ENCODE measurements around the gene TMEM183A. TPM values are rescaled to one million over a fixed set of nuclear protein-coding genes. Genes with fewer than 3 reads are reported as not detected.

Gene TMEM183A, protein sequence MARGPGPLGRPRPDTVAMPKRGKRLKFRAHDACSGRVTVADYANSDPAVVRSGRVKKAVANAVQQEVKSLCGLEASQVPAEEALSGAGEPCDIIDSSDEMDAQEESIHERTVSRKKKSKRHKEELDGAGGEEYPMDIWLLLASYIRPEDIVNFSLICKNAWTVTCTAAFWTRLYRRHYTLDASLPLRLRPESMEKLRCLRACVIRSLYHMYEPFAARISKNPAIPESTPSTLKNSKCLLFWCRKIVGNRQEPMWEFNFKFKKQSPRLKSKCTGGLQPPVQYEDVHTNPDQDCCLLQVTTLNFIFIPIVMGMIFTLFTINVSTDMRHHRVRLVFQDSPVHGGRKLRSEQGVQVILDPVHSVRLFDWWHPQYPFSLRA
- total RNA-seq (100 to 1,000 TPM in 2 of 5 donors, 10 to 100 TPM in 3; 33.3 to 177 (median 77.2) TPM), polyA plus RNA-seq (10 to 100 TPM; 36.0 to 60.5 (median 52.1) TPM)
- long read RNA-seq, donor 1, transcript TMEM183A-201 (8 exons, 3,019 nt) = major isoform, 9 of 27 reads
- long read RNA-seq, donor 1, partial matches to known transcripts = 18 of 27 reads
- long read RNA-seq, donor 1, other reads (novel, unspliced or antisense) = 0 of 27 reads
- long read RNA-seq, donor 2, transcript TMEM183A-201 (8 exons, 3,019 nt) = major isoform, 14 of 30 reads
- long read RNA-seq, donor 2, partial matches to known transcripts = 10 of 30 reads
- long read RNA-seq, donor 2, other reads (novel, unspliced or antisense) = 5 of 30 reads
- long read RNA-seq, donor 3, transcript TMEM183A-201 (8 exons, 3,019 nt) = major isoform, 9 of 9 reads
- long read RNA-seq, donor 3, partial matches to known transcripts = 0 of 9 reads
- long read RNA-seq, donor 3, other reads (novel, unspliced or antisense) = 0 of 9 reads
- long read RNA-seq, donor 4 = 0 reads
- long read RNA-seq, donor 5, transcript TMEM183A-201 (8 exons, 3,019 nt) = major isoform, 8 of 31 reads
- long read RNA-seq, donor 5, partial matches to known transcripts = 19 of 31 reads
- long read RNA-seq, donor 5, other reads (novel, unspliced or antisense) = 0 of 31 reads
- long read RNA-seq, donor 6 = 0 reads
- long read RNA-seq, donor 7, transcript TMEM183A-201 (8 exons, 3,019 nt) = major isoform, 14 of 43 reads
- long read RNA-seq, donor 7, partial matches to known transcripts = 28 of 43 reads
- long read RNA-seq, donor 7, other reads (novel, unspliced or antisense) = 0 of 43 reads
- long read RNA-seq, donor 8, transcript TMEM183A-201 (8 exons, 3,019 nt) = major isoform, 6 of 14 reads
- long read RNA-seq, donor 8, partial matches to known transcripts = 8 of 14 reads
- long read RNA-seq, donor 8, other reads (novel, unspliced or antisense) = 0 of 14 reads
- long read RNA-seq, donor 9, transcript TMEM183A-201 (8 exons, 3,019 nt) = major isoform, 11 of 19 reads
- long read RNA-seq, donor 9, partial matches to known transcripts = 8 of 19 reads
- long read RNA-seq, donor 9, other reads (novel, unspliced or antisense) = 0 of 19 reads
- long read RNA-seq, donor 10, partial matches to known transcripts = 0 of 4 reads
- long read RNA-seq, donor 10, other reads (novel, unspliced or antisense) = 0 of 4 reads

DNA sequence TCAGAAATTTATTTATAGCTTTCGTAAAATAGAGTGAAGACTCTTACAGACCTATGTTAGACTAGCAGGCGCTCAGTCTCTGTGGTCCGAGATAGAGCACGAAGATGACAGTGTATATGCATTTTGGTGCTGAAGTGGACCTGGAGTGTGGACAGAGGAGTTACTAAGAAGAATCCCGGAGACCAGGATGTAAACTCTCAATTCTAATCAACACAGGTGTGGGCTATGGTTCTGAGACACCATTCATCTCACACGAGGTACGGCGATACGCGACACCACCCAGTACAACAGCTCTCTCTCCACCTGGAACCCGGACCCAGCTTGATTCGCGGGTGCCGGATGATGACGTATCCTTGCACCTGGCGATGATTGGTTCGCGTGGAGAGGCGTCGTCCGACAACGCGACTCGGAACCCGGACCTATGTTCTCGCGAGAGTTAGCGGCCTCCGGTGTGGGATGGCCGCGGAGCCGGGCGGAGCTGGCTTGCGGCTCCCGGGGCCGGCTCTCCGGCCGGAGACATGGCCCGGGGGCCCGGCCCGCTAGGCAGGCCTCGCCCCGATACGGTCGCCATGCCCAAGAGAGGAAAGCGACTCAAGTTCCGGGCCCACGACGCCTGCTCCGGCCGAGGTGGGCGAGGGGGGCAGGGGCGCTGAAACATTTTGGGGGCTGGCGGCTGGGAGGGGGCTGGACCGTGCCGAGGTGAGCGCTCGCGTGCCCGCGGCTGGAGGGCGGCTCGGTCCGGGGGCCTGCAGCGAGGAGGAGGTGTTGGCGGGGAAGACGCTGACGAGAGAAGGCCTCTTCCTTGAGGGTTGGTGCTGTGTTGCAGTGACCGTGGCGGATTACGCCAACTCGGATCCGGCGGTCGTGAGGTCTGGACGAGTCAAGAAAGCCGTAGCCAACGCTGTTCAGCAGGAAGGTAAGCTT is at the start of gene TMEM183A:
Gene TMEM183A, plus strand, starts transcription at position 427 of the 924 bp plus-strand sequence. Its CDS starts 92 bp downstream, at position 519.
- Histone ChIP-seq H3K4me1 (peaks cover 10 to 42% (median 30%) of the 10 kb centered on the region in 4 donors), H3K27me3 (no peaks in the 10 kb centered on the region), H3K27ac (peak within 1 kb of the TSS; percentile 91 to 97 (median 93)), H3K36me3 (peaks cover 18 to 38% (median 36%) of the 10 kb centered on the region in 4 donors), H3K9me3 (no peaks in the 10 kb centered on the region), H3K4me3 (peak within 1 kb of the TSS; percentile 79 to 97 (median 91))
- WGBS, 5 donors = 0 to 1% (median 0%) methylated on average over 47 to 78 of the region's 78 CpGs
- TF ChIP-seq POLR2A (IDR thresholded peaks at IDR 0.05) = peak in 2 of 4 donors; percentile 53 to 73
- TF ChIP-seq POLR2AphosphoS5 (IDR thresholded peaks at IDR 0.05) = peak; percentile 86 to 98 (median 97)
- TF ChIP-seq EP300 (IDR thresholded peaks at IDR 0.05) = no peak
- DNase-seq = peak; percentile 97 to 99
- intact Hi-C loops (cut with DNase I; ENCODE audit: low total_unique reads) = no loop called here

DNA sequence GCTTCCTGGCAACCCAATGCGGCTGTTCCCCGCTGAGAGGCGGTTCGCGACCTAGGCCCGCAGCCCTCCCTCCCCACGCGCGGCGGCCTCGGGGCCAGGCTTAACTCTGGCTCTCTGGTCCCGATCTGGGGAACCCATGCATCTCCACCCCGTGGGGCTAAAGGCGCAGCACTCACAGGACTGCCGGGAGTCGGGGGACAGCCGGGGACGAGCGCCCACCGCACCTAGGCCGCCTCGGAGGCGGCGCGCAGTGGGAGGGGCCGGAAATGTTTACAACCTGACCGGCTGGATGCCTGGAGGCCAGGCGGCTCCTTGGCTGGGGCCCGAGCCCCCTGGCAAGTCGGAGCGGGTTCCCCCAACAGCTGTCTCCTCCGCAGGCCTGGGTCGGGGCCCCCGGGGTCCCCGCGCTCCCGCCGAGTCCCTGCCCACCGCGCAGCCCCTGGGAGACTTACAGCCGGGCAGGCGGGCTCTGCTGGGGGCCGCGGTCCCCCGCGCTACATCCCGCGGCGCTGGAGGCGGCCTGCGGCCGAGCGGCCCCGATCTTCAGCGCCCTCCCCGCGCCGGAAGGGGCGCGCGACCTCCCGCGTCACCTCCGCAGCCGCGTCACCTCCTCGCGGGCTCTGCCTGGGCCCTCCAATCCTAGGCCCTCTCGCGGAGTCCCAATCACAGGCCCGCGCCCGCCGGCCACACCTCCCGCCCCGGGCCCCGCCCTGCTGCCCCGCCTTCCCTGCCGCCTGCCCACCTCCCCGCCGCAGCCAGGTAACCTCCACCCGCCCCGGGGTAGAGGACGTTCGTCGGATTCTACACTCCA is 49.2 kb upstream of the TMEM183A start, which contains the start of gene ADIPOR1:
Gene ADIPOR1, minus strand, starts transcription at position 580 of the 811 bp plus-strand sequence. CDS start 7,242 bp downstream, outside the sequence.
- Histone ChIP-seq H3K27ac (peak within 1 kb of the TSS; percentile 95 to 98 (median 97)), H3K4me3 (peak within 1 kb of the TSS; percentile 84 to 99 (median 89)), H3K27me3 (no peaks in the 10 kb centered on the region), H3K4me1 (peaks cover 41 to 61% (median 53%) of the 10 kb centered on the region in 4 donors), H3K9me3 (no peaks in the 10 kb centered on the region), H3K36me3 (peaks cover 12 to 30% (median 18%) of the 10 kb centered on the region in 4 donors)
- peak; percentile 95 to 97 for DNase-seq
- WGBS, 5 donors = 0 to 1% (median 0%) methylated on average over 27 to 86 of the region's 86 CpGs
- TF ChIP-seq, protein P1, sequence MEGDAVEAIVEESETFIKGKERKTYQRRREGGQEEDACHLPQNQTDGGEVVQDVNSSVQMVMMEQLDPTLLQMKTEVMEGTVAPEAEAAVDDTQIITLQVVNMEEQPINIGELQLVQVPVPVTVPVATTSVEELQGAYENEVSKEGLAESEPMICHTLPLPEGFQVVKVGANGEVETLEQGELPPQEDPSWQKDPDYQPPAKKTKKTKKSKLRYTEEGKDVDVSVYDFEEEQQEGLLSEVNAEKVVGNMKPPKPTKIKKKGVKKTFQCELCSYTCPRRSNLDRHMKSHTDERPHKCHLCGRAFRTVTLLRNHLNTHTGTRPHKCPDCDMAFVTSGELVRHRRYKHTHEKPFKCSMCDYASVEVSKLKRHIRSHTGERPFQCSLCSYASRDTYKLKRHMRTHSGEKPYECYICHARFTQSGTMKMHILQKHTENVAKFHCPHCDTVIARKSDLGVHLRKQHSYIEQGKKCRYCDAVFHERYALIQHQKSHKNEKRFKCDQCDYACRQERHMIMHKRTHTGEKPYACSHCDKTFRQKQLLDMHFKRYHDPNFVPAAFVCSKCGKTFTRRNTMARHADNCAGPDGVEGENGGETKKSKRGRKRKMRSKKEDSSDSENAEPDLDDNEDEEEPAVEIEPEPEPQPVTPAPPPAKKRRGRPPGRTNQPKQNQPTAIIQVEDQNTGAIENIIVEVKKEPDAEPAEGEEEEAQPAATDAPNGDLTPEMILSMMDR (IDR thresholded peaks at IDR 0.05) = peak in 3 of 7 experiments; percentile 9 to 36 (median 19)
- TF ChIP-seq POLR2A (IDR thresholded peaks at IDR 0.05) (no peak), POLR2AphosphoS5 (IDR thresholded peaks at IDR 0.05) (peak; percentile 84 to 93 (median 91)), EP300 (IDR thresholded peaks at IDR 0.05) (no peak)
- intact Hi-C loops (cut with DNase I; ENCODE audit: low total_unique reads) = no loop called here

DNA sequence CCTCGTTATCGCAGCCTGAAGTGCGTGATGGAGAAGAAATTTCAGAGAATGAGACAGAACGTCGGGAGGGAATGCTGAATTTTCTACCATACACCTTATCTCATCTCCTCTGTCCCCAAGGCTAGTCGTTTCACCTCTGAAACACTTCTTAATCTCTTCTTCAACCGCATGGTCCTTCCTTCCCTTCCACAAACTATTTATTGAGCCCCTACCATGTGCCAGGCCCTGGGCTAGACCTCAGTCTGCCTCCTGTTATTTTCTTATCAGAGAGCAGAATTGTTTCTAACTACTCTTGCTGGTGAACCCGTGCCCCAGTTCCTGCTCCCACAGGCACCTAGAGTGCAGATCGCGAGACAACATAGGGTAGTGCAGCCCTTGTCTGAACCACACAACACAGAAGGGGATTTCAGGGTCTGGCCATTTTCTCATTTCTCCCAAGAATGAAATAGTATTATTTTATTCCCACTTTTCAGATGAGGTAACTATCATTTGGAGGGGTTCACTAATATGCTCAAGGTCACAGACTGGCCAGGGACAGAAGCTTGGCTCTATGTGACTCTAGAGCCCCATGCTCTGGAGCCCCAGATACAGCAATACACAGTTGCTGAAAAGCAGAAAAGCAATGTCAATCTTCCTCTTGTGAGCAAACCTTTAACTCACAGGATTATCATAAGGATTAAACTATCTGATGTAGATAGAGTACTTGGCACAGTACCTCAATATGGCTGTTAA is 48.5 kb upstream of the TMEM183A start:
- H3K36me3 ChIP-seq = peaks cover 12 to 37% (median 25%) of the 10 kb centered on the region in 4 donors
- 2 to 4% (median 3%) methylated on average over 10 of the region's 10 CpGs for WGBS, 5 donors
- DNase-seq = peak in 1 of 2 donors; percentile 49
- no peaks in the 10 kb centered on the region for H3K27me3 ChIP-seq
- no peaks in the 10 kb centered on the region for H3K9me3 ChIP-seq
- TF ChIP-seq, protein P1 (IDR thresholded peaks at IDR 0.05) = no peak
- no peak for TF ChIP-seq EP300 (IDR thresholded peaks at IDR 0.05)
- no peak for TF ChIP-seq POLR2A (IDR thresholded peaks at IDR 0.05)
- no peak for TF ChIP-seq POLR2AphosphoS5 (IDR thresholded peaks at IDR 0.05)
- intact Hi-C loops (cut with DNase I; ENCODE audit: low total_unique reads) = no loop called here
- H3K4me3 ChIP-seq = peak overlapping the region; percentile 84 to 99 (median 89)
- peak overlapping the region; percentile 88 to 98 (median 97) for H3K27ac ChIP-seq
- peaks cover 41 to 53% (median 46%) of the 10 kb centered on the region in 4 donors for H3K4me1 ChIP-seq
